NCI-H345 treated with DMSO at 0.1 percent for 48 hours (cell line): Measurements from ENCODE around the gene MPRIP.

Experiments used
- DNase-seq: peaks from one replicate; lab custom pipeline; 2025; ENCODE audit not compliant: unreplicated experiment; lab: John Stamatoyannopoulos, UW

MPRIP gene

DNA sequence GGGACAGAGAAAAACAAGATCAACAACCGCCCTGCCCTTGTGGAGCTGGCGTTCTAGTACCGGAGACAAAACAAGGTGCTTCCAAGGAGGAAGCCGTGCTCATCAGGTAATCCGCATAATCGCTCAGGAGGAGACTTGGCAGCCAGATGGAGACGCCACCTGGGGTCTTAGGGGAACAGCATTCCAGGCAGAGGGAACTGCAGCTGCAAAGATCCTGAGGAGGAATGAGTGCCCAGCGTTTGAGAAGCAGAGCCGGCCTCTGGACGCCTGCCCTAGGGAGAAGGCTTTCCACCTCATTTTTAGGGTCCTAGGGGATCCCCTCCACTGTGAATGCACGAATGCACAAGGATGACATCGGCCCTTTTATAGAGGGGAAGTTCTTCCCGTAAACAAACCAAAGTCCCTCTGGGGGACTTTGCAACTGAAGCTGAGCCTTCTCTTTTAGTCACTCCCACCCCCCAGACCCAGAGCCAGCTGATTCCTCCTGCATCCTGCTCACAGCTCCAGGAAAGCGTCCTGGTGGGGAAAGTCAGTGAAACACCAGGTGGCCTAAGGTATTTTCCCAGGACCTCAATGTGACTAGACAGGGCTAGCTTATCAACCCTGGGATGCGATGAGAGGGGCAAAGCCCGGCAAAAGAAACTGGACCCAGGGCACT lies 13.2 kb upstream of the MPRIP start:
- no peak for DNase-seq

DNA sequence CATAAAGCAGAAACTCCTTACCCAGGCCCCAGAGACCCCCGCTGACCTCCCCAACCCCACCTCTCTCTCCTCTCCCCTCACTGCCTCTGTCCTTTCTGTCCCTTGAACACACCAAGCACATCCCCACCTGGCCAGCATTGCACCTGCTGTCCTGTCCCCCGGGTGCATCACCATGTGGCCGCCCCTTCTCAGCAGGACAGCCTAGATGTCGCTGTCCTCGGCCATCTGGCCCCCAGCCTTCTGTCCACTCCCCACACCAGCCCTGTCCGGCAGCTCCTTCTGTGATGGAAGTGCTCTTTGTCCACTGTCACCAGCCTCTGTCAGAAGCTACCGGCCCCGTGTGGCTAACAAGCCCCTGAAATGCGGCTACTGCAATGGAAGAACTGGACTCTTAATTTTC lies 12.3 kb upstream of the MPRIP start:
- DNase-seq, result no peak

DNA sequence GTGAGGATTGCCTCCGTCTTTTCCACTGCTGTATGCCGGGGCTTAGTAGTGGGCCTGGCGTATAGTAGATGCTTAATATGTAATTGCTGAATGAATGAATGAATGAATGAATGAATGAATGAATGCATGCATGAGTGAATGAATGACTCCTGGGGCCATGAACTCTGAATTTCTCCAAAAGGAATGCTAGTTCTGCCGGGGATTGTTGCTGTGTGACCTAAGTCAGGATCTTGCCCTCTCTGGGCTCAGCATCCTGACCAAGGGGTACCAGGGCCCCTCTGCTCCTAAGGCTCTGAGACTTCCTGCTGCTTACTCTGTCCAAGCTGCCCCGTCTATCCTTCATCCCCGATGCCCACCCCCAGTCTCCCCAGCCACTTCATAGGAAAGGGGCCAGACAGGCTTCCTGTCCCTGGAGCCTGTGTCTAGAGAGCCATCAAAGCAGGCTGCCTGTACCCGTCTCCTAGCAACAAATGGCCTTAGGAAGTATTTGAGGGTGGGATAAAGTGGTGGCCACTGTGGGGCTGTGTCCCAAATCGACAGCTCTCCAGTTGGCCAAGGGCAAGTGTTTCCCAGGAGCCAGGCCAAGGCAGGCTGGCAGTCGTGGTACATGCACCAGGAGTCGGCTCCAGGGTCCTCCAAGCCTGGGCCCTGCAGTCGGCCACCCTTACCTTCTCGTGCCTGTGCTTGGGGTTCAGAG lies 11.6 kb upstream of the MPRIP start:
- no peak for DNase-seq

DNA sequence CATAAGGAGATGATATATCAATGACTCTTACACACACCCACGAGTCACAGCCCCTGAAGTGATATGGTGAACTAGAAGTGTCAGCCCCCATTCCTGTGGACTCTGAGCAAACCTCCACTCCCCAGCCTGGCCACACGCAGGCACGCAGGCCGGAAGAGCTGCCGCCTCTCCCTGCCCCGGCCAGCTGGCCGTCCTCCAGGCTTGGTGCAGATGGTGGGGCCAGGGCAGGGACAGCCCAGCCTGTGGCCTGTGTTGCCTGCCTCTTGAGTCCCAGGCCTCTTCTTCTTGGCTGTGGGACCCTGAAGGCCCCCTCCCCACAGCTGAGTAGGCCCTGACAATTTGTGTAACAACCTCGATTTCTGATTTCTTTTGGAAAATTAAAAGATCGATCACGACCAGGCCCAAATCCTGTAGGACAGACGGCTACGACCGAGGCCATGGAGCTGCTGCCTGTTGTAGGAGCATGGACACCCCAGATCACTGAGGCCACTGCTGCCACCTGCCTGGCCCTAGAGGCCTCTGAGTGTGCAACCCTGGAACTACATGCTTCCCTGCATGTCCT lies 10.0 kb upstream of the MPRIP start:
- DNase-seq, result no peak

DNA sequence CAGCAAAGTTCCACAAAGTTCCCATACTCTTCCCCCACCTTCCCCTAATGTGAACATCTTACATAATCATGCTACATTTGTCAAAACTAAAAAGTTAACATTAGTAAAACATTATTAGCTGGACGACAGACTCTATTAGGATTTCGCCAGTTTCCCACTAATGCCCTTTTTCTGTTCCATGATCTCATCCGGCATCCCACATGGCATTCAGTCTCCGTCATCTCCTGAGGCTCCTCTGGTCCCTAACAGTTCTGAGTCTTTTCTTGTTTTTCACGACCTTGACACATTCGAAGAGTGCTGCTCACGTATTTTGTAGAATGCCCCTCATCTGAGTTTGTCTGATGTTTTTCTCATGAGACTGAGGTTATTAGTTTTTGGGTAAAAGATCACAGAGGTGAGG lies 8.8 kb upstream of the MPRIP start:
- no peak for DNase-seq

DNA sequence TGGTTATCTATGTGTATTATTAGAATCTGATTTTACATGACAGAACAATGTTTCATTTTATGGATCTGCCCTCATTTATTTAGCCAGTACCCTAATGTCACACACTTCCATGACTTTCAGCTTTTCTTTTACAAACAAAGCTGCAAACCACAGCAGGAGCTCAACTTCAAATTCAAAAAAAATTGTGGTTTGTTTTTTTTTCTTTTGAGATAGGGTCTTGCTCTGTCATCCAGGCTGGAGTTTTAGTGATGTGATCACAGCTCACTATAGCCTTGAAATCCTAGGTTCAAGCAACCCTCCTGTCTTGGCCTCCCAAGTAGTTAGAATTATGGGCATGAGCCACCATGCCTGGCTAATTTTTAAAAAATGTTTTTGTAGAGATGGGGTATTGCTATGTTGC lies 8.2 kb upstream of the MPRIP start:
- no peak for DNase-seq

DNA sequence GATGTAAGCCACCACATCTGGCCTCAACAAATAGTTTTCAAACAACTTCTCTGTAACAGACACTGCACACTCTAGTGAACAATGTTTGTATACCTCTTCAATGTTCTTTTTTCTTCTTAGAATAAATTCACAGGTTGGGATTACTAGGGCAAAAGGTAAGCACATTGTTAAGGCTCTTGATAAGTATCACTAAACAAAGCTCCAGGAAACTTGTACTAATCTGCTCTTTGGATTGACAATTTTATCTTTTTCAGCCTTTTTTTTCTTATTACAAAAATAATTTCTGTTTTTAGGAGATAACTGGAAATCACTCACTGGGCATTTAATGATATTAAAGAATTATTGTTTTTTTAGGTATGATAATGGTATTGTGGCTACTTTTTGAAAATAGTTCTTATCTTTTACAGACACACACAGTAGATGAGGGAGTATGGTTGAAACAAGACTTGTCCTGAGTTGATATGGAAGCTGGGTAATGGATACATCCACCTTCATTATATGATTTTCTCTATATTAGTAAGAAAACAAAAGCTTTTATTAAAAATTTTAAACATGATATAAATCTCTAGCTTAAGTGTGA lies 7.7 kb upstream of the MPRIP start:
- no peak for DNase-seq

DNA sequence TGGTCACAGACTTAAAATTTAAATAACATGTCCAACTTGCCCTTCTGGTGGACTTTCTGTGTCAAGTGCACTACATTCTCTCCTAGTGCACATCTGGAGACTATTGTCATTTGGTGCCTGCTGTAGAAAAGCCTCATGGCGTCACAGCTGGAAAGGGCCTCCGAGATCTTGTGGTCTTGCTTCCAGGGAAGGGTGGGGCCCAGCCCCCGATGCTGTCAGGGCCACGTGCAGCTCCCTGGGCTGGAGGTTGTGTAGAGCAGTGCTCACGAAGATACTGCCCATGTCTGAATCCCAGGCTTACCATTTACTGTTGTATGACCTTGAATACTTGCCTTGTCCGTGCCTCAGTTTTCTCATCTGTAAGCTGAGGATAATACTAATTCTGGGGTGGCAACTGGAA lies 6.8 kb upstream of the MPRIP start:
- DNase-seq, result no peak

DNA sequence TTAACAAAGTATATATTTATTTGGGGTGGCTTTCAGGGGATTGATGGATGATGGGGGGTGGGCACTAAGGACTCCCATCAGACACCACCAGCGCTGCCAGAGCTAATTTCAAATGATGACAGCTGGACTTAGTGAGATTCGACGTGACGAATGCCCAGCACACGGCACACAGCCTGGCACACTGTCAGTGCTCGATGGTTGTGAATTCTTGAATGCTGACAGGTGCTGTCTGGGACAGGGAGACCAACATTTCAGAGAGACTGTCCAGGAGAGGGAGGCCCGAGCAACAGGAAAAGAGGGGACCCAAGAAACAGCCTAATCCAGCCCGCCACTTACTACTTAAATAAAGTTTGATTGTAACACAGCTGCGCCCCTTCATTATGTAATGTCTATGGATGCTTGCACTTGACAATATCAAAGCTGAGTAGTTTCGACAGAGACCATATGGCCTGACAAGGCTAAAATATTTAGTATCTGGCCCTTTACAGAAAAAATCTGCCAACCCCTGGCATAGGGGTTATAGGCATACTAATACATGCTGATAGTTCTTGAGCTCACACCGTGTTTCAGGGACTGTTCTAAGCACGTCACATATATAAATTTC lies 6.2 kb upstream of the MPRIP start:
- DNase-seq, result no peak

DNA sequence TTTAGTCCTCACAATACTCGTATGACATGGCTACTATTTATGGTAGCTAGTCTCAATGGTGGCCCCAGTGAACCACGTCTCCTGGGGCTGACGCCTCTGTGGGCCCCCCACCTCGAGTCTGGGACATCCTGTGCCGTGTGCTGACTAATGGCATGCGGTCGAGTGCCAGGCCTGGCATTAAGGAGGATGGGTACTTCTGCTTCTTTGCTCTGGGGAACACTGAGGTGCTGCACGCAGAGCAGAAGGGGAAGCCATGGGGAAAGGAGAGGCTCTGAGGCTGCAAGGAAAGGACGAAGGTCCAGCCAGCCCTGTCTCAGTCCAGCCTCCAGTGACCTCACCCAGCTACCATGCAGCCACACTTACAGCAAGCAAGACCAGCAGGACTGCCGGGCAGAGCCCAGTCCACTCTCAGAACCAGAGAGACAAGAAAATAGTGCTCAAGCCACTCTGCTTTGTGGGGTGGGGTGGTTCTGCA lies 5.7 kb upstream of the MPRIP start:
- no peak for DNase-seq

DNA sequence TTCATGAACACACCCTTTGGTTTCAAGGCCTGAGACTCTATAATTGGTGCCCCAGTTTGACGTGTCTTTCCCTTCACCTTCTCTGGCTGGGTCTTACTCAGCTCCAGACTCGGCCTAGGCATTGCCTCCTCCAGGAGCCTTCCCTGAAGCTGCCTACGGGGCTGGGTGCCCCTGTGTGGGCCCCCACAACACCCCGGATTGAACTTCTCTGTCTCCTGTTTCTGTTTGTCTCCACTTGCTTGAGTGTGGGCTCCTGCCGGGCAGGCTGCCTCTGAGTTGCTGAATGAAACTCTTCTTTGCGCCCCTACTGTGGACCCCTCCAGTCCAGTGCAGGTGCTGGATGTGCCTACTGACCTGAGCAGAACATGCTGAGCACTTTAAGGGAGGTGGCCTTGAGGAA lies 2.3 kb upstream of the MPRIP start:
- no peak for DNase-seq

DNA sequence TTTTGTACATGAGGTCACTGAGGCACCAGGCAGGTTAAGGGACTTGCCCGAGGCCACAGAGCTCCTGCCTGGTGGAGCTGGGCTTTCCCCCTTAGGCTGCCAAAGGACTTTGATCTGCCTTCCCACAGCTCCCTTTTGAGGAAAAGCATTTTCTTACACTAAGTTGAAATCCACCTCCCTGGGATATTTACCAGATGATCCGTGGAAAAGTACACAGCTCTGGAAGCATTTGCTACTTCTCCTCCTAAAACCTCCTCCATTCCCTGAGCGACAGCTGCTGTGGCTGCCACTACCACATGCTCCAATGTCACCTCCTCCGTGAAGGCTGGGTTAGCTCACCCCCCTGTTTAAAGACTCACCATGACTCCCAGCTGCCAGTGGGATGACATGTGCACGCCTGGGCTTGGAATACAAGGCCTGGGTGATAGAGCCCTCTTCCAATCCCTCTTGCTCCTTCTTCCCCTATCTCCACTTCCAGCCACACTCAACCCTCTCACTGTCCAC lies 1.2 kb upstream of the MPRIP start:
- DNase-seq, result no peak

DNA sequence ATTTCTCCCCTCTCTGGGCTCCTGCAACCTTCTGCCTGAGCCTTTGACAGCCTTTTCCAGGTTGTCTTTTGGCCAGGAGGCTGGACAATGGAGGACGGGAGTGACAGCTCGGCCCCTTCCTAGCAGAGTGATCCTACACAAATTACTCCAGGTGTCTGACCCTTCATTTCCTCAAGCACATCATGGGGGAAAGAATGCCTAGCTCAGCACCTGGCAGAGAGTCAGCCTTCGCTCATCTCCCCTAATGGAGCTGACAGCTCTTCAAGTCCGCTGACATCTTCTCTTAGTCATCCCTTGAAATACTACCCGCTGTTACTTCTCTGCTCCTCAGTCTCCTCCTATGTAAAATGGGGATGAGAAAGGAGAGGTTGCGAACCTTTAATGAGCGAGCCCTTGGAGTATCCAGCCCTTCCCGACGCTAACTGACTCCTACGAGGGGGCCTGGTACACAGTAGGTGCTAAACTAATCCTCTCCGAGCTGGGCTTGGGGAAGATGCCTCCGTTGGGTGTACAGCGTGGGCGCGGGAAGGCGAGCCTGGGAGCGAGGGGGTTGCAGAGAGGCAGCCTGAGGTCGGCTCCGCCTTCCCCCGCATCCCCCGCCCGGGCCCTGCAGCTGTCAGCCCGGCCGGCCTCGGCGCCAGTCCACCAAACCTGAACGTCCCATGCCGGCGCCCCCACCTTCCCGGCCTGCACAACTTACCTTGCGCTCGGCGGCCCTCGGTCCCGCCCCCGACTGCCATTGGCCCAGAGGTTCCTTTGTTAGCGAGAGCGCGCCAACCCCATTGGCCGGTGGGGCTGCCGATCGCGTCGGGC lies 480 bp upstream of the MPRIP start:
- DNase-seq, result peak; percentile 77

DNA sequence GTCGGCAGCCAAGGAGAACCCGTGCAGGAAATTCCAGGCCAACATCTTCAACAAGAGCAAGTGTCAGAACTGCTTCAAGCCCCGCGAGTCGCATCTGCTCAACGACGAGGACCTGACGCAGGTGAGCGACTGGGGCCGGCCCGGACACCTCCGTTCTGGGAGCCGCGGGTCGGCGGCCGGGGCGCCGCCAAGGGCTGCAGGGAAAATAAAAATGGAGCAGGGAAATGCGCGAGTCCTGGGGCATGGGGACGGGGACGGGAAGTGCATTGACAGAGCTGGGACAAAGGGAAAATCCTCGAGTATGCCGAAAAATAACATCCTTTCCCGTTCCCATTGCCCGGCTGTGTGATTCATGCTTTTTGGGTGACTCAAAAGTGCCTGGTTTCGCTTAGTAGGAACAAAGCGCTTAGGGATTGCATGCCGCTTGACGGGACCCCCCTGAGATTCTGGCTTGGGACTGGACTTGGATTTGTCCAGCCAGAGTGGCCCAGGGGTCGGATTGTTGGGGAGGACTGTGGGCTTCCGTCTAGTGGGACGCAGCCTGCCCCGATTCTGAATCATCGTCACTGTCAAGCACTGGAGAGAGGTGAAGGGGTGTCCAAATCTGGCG lies 699 bp downstream of the MPRIP start:
- DNase-seq, result no peak

DNA sequence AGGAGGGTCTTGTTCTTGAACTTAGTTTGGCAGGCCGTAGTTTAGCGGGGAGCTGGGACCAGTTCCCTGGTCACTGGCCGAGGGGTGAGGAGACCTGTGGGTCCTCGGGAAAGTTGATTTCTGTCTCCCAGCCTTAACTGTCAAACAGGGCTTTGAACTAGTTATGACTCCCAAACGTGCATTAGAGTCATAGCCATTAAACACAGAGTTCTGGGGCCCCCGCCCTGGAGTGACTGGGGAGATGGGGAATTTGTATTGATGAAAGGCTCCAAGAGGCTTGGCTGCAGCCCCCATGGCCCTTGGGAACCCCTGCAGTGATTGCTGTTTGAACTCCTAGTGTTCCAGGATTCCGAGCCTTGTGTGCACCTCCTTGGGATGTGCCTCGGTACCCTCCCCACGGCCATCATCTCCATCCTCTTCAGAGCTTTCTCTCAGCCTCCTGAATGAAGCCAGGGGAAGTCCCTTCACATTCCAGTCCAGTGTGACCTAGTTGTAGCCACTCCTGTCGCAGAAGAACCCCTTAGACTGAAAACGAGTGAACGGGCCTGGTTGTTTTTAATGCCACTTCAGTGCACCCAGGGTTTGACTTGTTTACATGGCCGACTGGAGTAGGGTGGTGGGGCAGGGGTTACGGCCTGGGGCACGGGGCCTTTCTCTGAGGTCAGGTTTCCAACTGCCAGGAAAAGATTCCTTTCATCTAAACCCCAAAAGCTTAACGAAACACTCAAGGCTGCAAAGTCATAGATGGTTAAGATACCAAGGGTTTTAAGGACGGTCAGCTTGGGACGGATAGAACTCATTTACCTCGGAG lies 1.4 kb downstream of the MPRIP start:
- DNase-seq, result no peak

DNA sequence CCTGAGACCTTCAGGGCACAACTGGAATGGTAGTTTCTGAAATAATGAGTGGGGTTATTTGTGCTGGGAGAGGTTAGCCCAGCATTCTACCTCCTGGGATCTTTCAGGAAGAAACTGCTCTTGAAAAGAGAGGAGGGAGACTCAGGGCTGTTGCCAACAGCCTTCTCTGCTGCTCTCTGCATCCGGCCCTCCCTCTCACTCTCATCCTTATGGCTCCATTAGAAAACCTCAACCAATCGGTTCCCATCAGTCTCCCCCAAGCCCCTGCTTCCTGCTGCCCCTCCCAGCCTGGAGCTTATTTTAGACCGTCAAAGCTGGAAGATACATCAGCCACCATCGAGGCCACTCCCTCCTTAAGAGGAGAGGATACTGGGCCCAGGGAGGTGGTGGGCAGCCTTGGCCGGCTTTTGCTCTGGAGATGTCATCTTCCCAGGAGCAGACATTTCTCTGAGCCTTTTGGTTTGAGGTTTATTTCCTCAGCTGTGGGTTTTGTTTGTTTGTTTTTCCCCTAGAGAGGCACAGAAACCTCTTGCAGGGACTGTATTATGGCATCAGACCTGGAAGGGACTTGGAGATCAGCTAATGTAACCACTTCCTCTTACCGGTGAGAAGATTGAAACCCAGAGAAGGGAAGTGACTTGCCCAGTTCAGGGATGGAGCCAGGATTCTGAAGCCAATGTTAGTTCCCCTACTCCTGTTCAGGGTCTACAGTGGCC lies 2.7 kb downstream of the MPRIP start:
- DNase-seq, result no peak

DNA sequence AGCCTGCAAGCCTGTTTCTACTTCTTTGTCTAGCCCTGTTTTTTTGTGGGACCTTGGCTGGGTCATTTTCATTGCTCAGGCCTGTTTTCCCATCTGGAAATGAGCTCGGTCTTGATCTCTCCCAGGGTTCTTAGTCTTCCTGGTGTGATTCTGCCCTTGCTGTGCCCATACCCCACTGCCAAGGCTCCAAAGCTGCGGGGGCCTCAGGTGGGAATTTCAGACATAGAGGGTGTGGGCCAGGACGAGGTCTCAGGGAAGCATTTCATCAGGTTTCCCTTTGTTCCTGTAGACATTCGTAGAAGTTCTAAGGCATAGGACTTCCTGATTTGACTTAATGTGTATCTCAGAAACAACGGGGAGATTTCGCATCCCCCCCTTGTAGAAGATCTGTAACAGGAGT lies 5.8 kb downstream of the MPRIP start:
- DNase-seq, result no peak

DNA sequence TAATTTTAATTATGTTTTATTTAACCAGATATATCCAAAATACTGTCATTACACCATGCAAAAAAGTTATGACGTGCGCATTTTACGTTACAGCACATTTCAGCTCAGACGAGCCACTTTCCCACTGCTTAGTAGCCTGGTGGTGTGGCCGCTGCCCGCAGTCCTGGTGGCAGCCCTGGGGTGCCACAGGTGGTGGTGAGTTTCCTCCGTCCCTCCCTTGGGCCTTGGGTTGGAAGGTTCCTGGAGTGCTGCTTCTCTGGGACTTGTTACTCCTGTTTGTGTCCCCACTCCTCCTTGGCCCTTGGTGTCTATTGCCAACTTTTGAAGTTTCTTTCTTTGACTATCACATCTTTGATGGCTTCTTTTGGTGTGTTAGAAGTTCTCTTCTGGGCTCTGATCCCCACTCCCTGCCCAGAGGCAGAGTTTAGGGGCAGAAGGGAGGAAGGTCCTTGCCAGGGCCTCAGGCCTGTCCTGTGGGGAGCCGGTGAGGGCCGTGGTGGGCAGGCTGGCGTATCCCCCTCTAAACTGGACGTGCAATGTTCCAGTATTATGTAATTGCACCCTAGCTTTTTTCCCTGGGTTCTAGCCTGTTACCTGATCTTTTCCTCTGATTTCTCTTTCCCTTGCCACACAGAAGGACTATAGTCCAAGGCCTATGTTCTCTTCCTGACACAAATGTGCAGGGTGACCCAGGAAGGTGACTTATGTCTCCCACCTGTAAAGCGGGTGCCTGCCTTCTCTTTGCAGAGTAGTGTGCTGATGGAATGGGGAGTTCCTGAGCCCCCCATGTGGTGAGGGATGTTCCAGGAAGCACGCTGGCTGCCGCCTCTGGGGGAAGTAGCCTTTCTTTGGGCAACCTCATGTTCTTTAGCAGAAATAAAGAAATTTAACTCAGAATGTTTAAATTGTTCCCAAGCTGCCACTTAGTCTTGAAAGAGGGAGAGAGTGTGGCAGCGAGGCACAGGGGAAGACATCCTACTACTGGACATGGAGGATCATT lies 8.4 kb downstream of the MPRIP start:
- DNase-seq, result no peak
